H1 (cell line): ENCODE results near the gene BOLL. TPM values are rescaled to one million over a fixed set of nuclear protein-coding genes. Genes with fewer than 3 reads are reported as not detected.

Experiments used
- CTCF ChIA-PET: fragments of 300-600 bp; sonication (Branson Sonifier 250); formaldehyde crosslinking; loops from one replicate; lab custom pipeline; 2021; ENCODE audit not compliant: partially characterized antibody; lab: Charles Lee
- POLR2A ChIA-PET: fragments of 300-600 bp; sonication (Branson Sonifier 250); formaldehyde crosslinking; loops from one replicate; lab custom pipeline; 2021; ENCODE audit warnings: inconsistent platforms; ENCODE audit not compliant: partially characterized antibody; lab: Charles Lee
- DNase-seq, 2 experiments: peaks; one replicate each; pipeline versions ENCODE4 v3.0.0 to v3.0.0-alpha.2; 2010 to 2022; ENCODE audit warnings: low spot score in 2 of 2, low read depth in 1 of 2, mixed read lengths in 1 of 2
- FAIRE-seq: peaks from 2 replicates; lab custom pipeline; 2011; peaks lifted over from hg19 to GRCh38; lab: Jason Lieb, UNC
- H2AFZ ChIP-seq: 2 replicates; pipeline ENCODE4 v1.8.1; 2012; ENCODE audit warnings: low read length, inconsistent platforms
- H2AK5ac ChIP-seq: 2 replicates; pipeline ENCODE4 v1.6.1; 2013; ENCODE audit warnings: low read depth, low read length
- H2BK120ac ChIP-seq: replicated peaks from 2 replicates; pipeline ENCODE3; 2013; ENCODE audit warnings: low read depth, low read length, inconsistent platforms
- H2BK12ac ChIP-seq: 2 replicates; pipeline ENCODE4 v1.6.1; 2013; ENCODE audit warnings: low read depth, low read length
- H2BK15ac ChIP-seq: 2 replicates; pipeline ENCODE4 v1.6.1; 2013; ENCODE audit warnings: low read length
- H2BK20ac ChIP-seq: 2 replicates; pipeline ENCODE4 v1.6.1; 2013; ENCODE audit warnings: low read length
- H2BK5ac ChIP-seq: 2 replicates; pipeline ENCODE4 v1.6.1; 2013; ENCODE audit warnings: low read depth, low read length
- H3K14ac ChIP-seq: 2 replicates; pipeline ENCODE4 v1.6.1; 2013; ENCODE audit warnings: inconsistent platforms; ENCODE audit not compliant: insufficient read length
- H3K18ac ChIP-seq: 2 replicates; pipeline ENCODE4 v1.6.1; 2013; ENCODE audit warnings: low read length; ENCODE audit errors: extremely low read depth
- H3K23ac ChIP-seq: 2 replicates; pipeline ENCODE4 v1.6.1; 2013; ENCODE audit warnings: inconsistent platforms; ENCODE audit not compliant: insufficient read length
- H3K23me2 ChIP-seq: 2 replicates; pipeline ENCODE4 v1.6.1; 2013; ENCODE audit warnings: low read depth, low read length
- H3K27ac ChIP-seq: 2 replicates; pipeline ENCODE4 v1.6.1; 2011; ENCODE audit warnings: low read depth, low read length, inconsistent platforms
- H3K27me3 ChIP-seq, 4 experiments: replicated peaks in 1 of 4; 1 replicate in 1 of 4; 2 replicates in 3 of 4; pipeline versions ENCODE4 v1.6.1 to v1.8.1; 2011 to 2013; ENCODE audit warnings: low read length in 3 of 4, mild to moderate bottlenecking in 3 of 4, inconsistent platforms in 2 of 4, mixed read lengths in 2 of 4, moderate library complexity in 1 of 4; ENCODE audit not compliant: control insufficient read depth in 3 of 4, insufficient read depth in 3 of 4; ENCODE audit errors: extremely low read depth in 1 of 4
- H3K36me3 ChIP-seq, 4 experiments: 2 replicates each; pipeline versions ENCODE4 v1.6.1 to v1.8.1; 2011 to 2013; ENCODE audit warnings: mild to moderate bottlenecking in 4 of 4, low read length in 3 of 4, moderate library complexity in 2 of 4, control low read depth in 1 of 4, inconsistent platforms in 1 of 4; ENCODE audit not compliant: insufficient read depth in 4 of 4, control insufficient read depth in 2 of 4
- H3K4ac ChIP-seq: replicated peaks from 2 replicates; pipeline ENCODE3; 2013; ENCODE audit warnings: low read length, low read depth, mixed read lengths, inconsistent platforms; ENCODE audit not compliant: insufficient read length
- H3K4me1 ChIP-seq, 4 experiments: replicated peaks in 1 of 4; 1 replicate in 1 of 4; 2 replicates in 3 of 4; pipeline versions ENCODE4 v1.6.1 to v1.8.1; 2011 to 2013; ENCODE audit warnings: low read length in 3 of 4, inconsistent platforms in 2 of 4, mixed read lengths in 1 of 4; ENCODE audit not compliant: insufficient read depth in 4 of 4, control insufficient read depth in 3 of 4
- H3K4me2 ChIP-seq, 2 experiments: 2 replicates each; pipeline versions ENCODE4 v1.6.1 to v1.8.1; 2011 to 2013; ENCODE audit warnings: low read depth in 2 of 2, low read length in 2 of 2, control low read depth in 1 of 2, inconsistent platforms in 1 of 2, mild to moderate bottlenecking in 1 of 2; ENCODE audit not compliant: insufficient read depth in 1 of 2
- H3K4me3 ChIP-seq, 4 experiments: fragments of 200-600, 300-600 bp in 1 of 4; sonication (generic), shearing (Covaris generic), sonication (Bioruptor Twin) in 1 of 4; 2 replicates each; pipeline versions ENCODE4 v1.5.1 to v1.8.1; 2011 to 2016; ENCODE audit warnings: low read length in 4 of 4, low read depth in 3 of 4, control low read depth in 2 of 4, inconsistent platforms in 2 of 4, mild to moderate bottlenecking in 2 of 4, mixed read lengths in 1 of 4, moderate library complexity in 1 of 4; ENCODE audit not compliant: insufficient read depth in 2 of 4; ENCODE audit errors: extremely low read depth in 1 of 4
- H3K56ac ChIP-seq: replicated peaks from 2 replicates; pipeline ENCODE3; 2013; ENCODE audit warnings: low read depth, mild to moderate bottlenecking, mixed read lengths, low read length, inconsistent platforms; ENCODE audit not compliant: insufficient read length
- H3K79me1 ChIP-seq: 2 replicates; pipeline ENCODE4 v1.6.1; 2013; ENCODE audit warnings: low read depth, low read length, control low read depth
- H3K79me2 ChIP-seq, 2 experiments: 2 replicates each; pipeline versions ENCODE4 v1.6.1 to v1.8.1; 2012 to 2013; ENCODE audit warnings: low read length in 2 of 2, mild to moderate bottlenecking in 2 of 2, inconsistent platforms in 1 of 2; ENCODE audit not compliant: insufficient read depth in 2 of 2, control insufficient read depth in 1 of 2
- H3K9ac ChIP-seq, 4 experiments: replicated peaks in 1 of 4; 1 replicate in 1 of 4; 2 replicates in 3 of 4; pipeline versions ENCODE4 v1.6.1 to v1.8.1; 2011 to 2013; ENCODE audit warnings: low read depth in 3 of 4, low read length in 3 of 4, control low read depth in 2 of 4, mild to moderate bottlenecking in 2 of 4, moderate library complexity in 2 of 4, inconsistent platforms in 1 of 4; ENCODE audit errors: extremely low read depth in 1 of 4
- H3K9me3 ChIP-seq, 2 experiments: 2 replicates each; pipeline versions ENCODE4 v1.6.1 to v1.8.1; 2012 to 2013; ENCODE audit warnings: mild to moderate bottlenecking in 2 of 2, moderate library complexity in 2 of 2, control low read depth in 1 of 2, inconsistent platforms in 1 of 2, low read depth in 1 of 2, low read length in 1 of 2, mixed read lengths in 1 of 2; ENCODE audit not compliant: insufficient read depth in 2 of 2
- H4K20me1 ChIP-seq, 2 experiments: replicated peaks in 1 of 2; 2 replicates each; pipeline versions ENCODE3 to v1.8.1; 2011 to 2013; ENCODE audit warnings: inconsistent platforms in 2 of 2, low read length in 2 of 2, mild to moderate bottlenecking in 1 of 2; ENCODE audit not compliant: insufficient read depth in 2 of 2, control insufficient read depth in 1 of 2
- H4K5ac ChIP-seq: 2 replicates; pipeline ENCODE4 v1.6.1; 2013; ENCODE audit warnings: low read length, low read depth, mixed read lengths, inconsistent platforms; ENCODE audit not compliant: insufficient read length
- H4K8ac ChIP-seq: 2 replicates; pipeline ENCODE4 v1.8.0; 2013; ENCODE audit warnings: mild to moderate bottlenecking, moderate library complexity, low read length, inconsistent platforms; ENCODE audit not compliant: insufficient read depth; ENCODE audit errors: extremely low read depth
- H4K91ac ChIP-seq: replicated peaks from 2 replicates; pipeline ENCODE3; 2013; ENCODE audit warnings: low read length, mixed read lengths, inconsistent platforms; ENCODE audit not compliant: insufficient read length
- WGBS, 2 experiments: shearing (Covaris generic) in 1 of 2; methylation state at CpG; one replicate each; pipeline versions ENCODE4 v1.1.6 to v1.1.7; 2013 to 2015; ENCODE audit warnings: low lambda C conversion rate in 2 of 2, mixed read lengths in 2 of 2, inconsistent platforms in 1 of 2, low coverage in 1 of 2, missing lambda C conversion rate in 1 of 2; ENCODE audit not compliant: insufficient replicate concordance in 2 of 2, insufficient coverage in 1 of 2, insufficient read length in 1 of 2; ENCODE audit errors: extremely low coverage in 1 of 2, missing lambda C conversion rate in 1 of 2; 5-methylcytosine and 5-hydroxymethylcytosine counted together
- polyA plus RNA-seq, 7 experiments: library from polyadenylated mRNA; depleted of rRNA in 3 of 7; stranded (reverse) in 5 of 7; unstranded in 2 of 7; fragments of >200 nt in 5 of 7; fragments of 200-250 nt in 2 of 7; gene quantifications; 1 replicate in 5 of 7; 2 replicates in 1 of 7; 4 replicates in 1 of 7; pipeline versions ENCODE4 v1.2.1 to v1.2.3, GENCODE V29; 2011 to 2013; ENCODE audit warnings: missing spikeins in 2 of 7, mixed read lengths in 2 of 7
- total RNA-seq: library from RNA; stranded (reverse); fragmentation: NEBNext Ultra II Directional; extraction: Animal tissue kit (Norgen Biotek cat#: 25700); gene quantifications from 2 replicates; pipeline ENCODE4 v1.2.1, GENCODE V29; 2021

Gene BOLL
- total and polyA plus RNA-seq, 2 of the 8 experiments (the other 6 are each of a cell fraction or from before 2014, with no cell fraction given): not detected

DNA sequence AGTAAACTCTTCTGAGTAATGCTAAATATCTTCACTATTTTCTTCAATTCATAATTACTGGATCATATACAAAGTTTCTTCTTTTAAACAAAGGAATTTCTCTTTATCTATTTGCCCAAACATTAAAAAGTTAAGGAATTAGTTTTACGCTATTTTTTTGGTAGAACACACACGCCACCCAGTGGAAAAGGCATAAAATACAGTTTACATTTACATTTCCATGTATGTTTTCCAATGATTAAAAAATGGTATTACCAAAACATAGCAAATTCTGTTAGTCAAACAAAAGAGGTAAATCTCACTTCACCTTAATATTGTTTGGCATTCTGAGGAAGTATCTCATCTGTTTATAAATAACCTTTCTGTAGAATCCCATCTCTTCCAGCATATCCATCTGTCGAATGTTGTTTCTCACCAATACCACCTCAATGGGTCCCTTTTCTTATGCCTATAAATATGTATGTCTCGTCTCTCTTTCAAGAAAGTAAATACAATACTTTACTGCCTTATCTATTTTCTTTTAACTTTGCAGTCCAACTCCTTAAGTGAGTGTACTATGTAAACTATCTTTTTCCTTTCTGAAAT is 7.2 kb downstream of the BOLL start:
- Histone ChIP-seq H3K79me2 (no peaks in the 10 kb centered on the region), H2BK5ac (no peak overlapping the region), H2BK20ac (no peak overlapping the region), H3K79me1 (no peaks in the 10 kb centered on the region), H3K4me3 (no peak overlapping the region), H3K36me3 (no peaks in the 10 kb centered on the region), H3K4ac (no peak overlapping the region), H3K56ac (no peak overlapping the region), H3K23ac (no peak overlapping the region), H2BK12ac (no peak overlapping the region), H3K18ac (no peak overlapping the region), H3K27ac (no peak overlapping the region), H3K27me3 (no peaks in the 10 kb centered on the region), H4K20me1 (no peaks in the 10 kb centered on the region), H4K8ac (no peak overlapping the region), H3K9ac (no peak overlapping the region), H3K9me3 (no peaks in the 10 kb centered on the region), H4K91ac (no peak overlapping the region), H2BK120ac (no peak overlapping the region), H4K5ac (no peak overlapping the region), H3K14ac (no peak overlapping the region), H2AK5ac (no peak overlapping the region), H3K4me2 (no peak overlapping the region), H2AFZ (no peak overlapping the region), H3K4me1 (no peaks in the 10 kb centered on the region), H2BK15ac (no peak overlapping the region), H3K23me2 (no peaks in the 10 kb centered on the region; the same call in 1 of the 2 replicates)
- 36% methylated on average over 4 of the region's 4 CpGs; no CpG with 5 or more reads in 1 of the 2 experiments for WGBS, 2 experiments
- CTCF ChIA-PET: interaction anchor here (0.6 to 2.5 kb wide), 19 partner anchors 13 to 1431 kb away, joined by 3 to 12 read pairs (median 3); partner anchors contain the start of gene MARS2
- peak; percentile 63 for FAIRE-seq
- POLR2A ChIA-PET: no interaction called here
- no peak for DNase-seq
